LNCAP (cell line): Measurements from ENCODE around the gene WAC.

Experiments
- TF ChIP-seq, protein P1 (sequence below): fragments of 450-650 bp; IDR thresholded peaks from 2 replicates; pipeline ENCODE4 v1.5.1; 2017; ENCODE audit warnings: mild to moderate bottlenecking

Gene WAC

DNA sequence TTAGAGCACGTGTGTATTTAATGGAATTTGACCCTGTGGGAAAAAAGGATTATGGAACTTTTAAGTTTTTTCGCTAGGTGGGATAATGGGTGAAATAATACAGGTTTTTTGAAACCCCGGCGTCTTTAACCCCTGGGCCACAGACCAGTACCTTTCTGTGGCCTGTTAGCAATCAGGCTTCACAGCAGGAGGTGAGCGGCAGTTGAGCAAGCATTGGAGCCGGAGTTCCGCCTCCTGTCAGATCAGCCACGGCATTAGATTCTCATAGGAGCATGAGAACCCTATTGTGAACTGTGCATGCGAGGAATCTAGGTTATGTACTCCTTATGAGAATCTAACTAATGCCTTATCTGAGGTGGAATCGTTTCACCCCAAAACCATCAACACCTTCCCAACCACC is 28.6 kb downstream of the WAC start:
- TF ChIP-seq, protein P1, sequence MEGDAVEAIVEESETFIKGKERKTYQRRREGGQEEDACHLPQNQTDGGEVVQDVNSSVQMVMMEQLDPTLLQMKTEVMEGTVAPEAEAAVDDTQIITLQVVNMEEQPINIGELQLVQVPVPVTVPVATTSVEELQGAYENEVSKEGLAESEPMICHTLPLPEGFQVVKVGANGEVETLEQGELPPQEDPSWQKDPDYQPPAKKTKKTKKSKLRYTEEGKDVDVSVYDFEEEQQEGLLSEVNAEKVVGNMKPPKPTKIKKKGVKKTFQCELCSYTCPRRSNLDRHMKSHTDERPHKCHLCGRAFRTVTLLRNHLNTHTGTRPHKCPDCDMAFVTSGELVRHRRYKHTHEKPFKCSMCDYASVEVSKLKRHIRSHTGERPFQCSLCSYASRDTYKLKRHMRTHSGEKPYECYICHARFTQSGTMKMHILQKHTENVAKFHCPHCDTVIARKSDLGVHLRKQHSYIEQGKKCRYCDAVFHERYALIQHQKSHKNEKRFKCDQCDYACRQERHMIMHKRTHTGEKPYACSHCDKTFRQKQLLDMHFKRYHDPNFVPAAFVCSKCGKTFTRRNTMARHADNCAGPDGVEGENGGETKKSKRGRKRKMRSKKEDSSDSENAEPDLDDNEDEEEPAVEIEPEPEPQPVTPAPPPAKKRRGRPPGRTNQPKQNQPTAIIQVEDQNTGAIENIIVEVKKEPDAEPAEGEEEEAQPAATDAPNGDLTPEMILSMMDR: no peak

DNA sequence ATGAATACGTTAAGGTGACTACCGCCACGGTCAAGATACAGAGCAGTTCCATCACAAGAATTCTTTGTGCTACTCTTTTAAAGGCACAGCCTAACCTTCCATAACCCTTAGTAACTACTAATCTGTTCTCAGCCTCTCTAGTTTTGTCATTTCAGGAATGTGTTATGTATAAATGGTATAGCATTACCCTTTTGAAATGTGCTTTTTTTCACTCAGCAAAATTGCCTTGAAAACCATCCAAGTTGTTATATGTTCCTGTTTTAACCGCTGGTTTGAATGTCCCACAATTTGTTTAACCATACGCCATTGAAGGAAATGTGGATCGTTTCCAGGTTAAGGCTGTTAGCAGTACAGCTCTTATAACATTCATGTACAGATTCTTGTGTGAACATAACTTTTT is 32.0 kb downstream of the WAC start:
- TF ChIP-seq, protein P1: no peak

DNA sequence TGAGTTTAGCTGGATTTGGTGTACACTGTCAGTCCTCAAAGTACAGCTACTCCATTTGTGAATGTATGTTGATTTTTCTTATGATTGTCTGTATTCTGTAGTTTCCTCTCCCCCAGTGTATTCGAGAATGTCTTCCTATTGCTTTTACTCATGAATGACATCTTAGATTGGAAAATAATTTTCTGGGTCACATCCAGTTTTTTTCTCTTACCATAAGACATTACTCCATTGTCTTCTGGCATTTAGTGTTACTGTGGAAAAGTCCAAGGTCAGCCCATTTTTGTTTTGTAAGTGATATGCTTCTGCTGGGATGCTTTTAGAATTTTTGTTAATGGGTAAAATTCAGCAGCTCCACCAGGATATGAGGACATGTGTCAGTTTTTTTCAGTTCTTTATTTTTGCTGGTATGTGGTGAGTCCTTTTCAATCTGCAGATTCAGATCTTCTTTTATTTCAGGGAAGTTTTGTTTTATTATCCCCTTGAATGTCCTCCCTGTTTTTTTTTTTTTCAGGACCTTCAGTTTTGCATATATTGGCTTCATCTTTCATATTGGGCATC is 33.6 kb downstream of the WAC start:
- TF ChIP-seq, protein P1: no peak

DNA sequence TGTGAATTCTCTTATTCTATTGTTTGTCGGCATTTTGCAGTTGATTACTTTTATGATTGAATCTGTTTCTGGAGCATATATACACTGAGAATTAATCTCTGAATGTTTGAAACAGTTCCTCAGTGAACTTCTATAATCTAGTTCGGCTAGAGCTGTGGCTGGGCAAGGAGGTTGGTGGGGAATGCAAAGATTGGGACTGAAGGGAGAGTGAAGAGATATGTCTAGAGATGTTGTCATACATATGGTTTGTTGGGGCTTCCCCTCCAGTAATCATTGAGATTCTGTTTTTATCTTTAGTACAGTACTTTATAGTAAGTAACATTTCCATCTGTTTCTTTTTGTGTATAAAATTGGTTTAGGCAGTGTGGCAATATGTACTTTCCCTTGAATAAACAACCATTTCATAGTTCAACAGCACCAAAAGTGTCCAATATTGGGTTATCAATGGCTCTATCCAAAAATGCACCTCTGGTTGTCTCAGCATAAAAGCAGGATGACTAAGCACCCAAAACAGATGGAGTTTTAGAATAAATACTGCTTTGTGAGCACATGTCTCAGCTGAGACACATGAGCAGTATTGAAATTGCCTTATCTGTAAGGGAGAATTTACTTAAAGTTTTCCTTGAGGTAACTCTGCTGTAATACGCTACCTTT is 36.7 kb downstream of the WAC start:
- TF ChIP-seq, protein P1: no peak

DNA sequence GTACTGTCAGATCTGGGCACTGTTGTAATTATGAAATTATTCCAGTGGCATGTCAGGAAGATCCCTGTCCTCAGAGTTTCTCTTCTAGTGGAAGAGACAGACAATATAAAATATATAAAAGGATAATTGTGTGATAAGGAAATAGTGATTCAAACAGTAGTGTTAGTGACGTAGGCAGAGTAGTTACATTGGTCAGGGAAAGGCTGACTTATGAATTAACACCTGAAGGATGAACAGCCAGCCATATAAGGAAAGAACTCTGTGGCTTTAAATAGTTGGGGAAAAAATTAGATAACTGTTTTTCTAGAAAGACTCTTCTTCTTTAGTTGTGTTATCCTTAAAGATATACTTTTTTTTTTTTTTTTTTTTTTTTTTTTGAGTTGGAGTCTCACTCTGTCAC is 37.7 kb downstream of the WAC start:
- TF ChIP-seq, protein P1: no peak

DNA sequence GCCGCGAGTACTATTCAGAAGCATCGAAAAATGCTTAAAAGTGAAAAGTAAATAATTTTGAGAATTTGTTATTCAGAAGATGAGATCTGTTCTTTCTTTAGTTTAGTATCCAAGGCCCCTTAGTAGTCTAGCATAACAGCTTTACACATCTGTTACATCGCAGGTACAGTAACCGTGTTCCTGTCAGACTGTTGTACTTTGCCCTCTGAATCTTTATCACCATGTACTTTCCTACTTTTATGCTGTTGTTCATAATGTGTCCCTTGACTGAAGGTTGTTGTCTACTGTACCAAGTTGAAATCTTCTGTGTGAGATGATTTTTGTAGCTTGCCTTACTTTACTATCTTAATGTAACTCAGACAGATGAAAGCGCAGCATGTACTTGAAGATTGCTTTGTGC is 38.3 kb downstream of the WAC start:
- TF ChIP-seq, protein P1: no peak

DNA sequence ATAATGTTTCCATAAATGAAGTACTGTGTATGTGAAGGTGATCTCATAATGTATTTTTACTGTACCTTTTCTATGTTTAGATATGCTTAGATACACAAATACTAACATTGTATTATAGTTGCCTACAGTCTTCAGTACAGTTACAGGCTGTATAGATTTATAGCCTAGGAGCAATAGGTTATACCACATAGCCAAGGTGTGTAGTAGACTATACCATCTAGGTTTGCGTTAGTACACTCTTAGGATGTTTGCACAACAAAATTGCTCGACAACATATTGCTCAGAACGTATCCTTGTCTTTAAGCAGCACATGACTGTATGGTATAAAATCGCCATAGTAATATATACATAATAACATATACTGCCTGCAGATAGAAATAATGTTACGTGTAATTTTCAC is 42.9 kb downstream of the WAC start:
- TF ChIP-seq, protein P1: no peak

DNA sequence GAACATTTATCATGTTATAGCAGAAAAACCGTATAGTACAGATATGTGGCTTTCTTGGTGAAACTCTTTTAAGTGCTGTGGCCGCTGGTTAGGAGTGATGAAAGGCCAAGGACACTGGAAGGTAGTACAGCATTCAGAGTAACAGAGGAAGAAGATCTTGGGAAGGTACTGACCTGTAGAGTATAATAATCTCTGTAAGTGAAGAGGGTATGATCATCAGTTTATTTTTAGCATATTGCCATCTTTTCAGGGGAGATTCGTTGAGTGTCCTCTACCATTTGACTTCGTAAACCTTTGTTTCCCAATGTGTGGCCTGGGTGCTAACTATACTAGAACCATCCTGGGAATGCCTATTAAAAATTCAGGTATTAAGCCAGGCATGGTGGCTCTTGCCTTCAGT is 44.6 kb downstream of the WAC start:
- TF ChIP-seq, protein P1: no peak
